C4-2B (cell line): Measurements from ENCODE around the gene RAD18.
A peak's percentile ranks its signal among the peaks of the same experiment; 100 is the strongest.

ENCODE experiments used
- H3K27ac ChIP-seq: fragments of 450-650 bp; 2 replicates; pipeline ENCODE4 v1.5.1; 2017
- ZFX ChIP-seq: fragments of 450-650 bp; IDR thresholded peaks from 2 replicates; pipeline ENCODE4 v1.6.1; 2017
- TF ChIP-seq, protein P1 (sequence below): fragments of 450-650 bp; conservative IDR thresholded peaks from 2 replicates; pipeline ENCODE4 v1.5.1; 2017; ENCODE audit warnings: mild to moderate bottlenecking

The RAD18 gene

DNA sequence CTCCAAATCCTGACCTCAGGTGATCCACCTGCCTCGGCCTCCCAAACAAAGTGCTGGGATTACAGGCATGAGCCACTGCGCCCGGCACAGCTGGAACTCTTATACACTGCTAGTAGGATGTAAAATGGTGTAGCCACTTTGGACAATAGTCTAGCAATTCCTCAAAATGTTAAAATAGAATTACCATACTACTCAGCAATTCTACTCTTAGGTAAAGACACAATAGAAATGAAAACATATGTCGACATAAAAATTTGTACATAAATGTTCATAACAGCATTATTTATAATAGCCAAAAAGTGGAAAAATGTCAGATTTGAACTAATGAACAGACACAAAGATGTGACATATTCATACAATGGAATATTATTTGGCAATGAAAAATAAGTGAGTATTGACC lies 33.4 kb downstream of the RAD18 start:
- no peak overlapping the region for H3K27ac ChIP-seq
- TF ChIP-seq, protein P1, sequence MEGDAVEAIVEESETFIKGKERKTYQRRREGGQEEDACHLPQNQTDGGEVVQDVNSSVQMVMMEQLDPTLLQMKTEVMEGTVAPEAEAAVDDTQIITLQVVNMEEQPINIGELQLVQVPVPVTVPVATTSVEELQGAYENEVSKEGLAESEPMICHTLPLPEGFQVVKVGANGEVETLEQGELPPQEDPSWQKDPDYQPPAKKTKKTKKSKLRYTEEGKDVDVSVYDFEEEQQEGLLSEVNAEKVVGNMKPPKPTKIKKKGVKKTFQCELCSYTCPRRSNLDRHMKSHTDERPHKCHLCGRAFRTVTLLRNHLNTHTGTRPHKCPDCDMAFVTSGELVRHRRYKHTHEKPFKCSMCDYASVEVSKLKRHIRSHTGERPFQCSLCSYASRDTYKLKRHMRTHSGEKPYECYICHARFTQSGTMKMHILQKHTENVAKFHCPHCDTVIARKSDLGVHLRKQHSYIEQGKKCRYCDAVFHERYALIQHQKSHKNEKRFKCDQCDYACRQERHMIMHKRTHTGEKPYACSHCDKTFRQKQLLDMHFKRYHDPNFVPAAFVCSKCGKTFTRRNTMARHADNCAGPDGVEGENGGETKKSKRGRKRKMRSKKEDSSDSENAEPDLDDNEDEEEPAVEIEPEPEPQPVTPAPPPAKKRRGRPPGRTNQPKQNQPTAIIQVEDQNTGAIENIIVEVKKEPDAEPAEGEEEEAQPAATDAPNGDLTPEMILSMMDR = no peak
- TF ChIP-seq ZFX = no peak

DNA sequence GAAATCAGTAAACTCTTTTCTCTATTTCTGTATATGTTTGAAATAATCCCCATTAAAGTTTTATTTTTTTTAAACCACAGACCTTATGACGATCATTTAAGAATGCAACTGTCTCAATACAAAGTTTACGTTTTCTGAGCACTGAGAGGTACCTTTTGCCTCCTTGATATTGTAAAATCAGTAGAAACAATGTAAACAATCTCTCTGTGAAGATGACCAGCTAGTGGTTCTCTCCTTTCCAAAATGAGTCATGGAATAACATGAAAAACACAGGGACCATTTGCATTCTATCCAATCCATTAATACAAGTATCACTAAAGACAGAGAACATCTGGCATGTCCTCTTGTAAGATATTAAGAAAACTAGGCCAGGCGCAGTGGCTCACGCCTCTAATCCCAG lies 48.8 kb downstream of the RAD18 start:
- TF ChIP-seq, protein P1 = no peak
- TF ChIP-seq ZFX = no peak
- no peak overlapping the region for H3K27ac ChIP-seq

DNA sequence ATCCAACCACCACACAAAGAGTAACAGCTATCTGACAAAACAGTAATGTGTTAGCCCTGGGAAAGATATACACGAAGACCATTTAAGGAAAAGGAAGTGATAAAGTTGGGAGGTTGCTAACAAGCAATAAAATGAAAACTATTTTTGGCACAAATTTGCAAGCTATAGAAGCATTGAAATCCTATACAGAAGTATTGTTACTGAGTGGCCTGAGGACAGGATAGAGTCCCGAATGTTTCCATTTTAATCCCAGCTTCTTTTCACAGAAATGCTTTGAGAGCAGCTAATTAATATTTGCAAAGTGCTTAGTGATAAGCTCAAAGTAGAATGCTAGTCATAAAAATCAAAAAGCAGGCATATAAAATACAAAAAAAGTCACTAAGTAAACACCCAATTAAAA lies 51.5 kb downstream of the RAD18 start:
- H3K27ac ChIP-seq = no peak overlapping the region
- TF ChIP-seq, protein P1 = no peak
- TF ChIP-seq ZFX = no peak

DNA sequence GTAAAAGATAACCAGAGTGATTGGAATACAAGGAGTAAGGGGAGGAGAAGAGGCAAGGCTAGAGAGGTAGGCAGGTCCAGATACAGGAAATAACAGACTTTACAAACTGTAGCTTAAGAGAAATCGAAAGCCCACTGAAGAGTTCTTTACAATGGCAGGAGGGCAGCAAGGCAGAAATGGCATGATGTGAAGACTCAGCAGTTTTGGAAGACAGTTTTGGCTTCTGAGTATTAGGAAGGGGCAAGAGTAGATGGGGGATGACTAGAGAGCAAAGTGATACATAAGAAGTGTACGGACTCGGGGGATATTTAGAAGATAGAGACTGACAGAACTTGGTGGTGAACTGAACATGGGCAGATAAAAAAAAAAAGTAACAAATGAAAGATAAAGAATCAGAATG lies 54.1 kb downstream of the RAD18 start:
- TF ChIP-seq, protein P1 = no peak
- no peak for TF ChIP-seq ZFX
- H3K27ac ChIP-seq = no peak overlapping the region

DNA sequence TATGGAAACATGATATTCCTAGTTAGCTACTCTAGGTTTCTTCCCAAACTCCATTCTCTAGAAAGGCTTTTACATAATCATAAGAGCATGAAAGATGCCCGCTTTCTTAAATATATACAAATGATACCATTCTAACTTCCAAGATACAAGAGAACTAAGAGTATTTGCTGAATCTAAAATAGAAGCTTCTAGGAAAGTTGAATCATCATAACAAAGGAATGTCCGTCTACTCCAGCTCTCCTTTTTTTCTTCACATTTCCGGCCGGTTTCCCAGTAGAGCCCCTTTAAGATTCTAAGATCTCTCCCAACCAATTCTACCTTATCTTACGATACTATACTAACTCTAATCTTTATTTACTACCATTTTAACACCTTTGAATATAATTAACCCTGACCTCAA lies 60.1 kb downstream of the RAD18 start:
- no peak overlapping the region for H3K27ac ChIP-seq
- TF ChIP-seq, protein P1 = no peak
- no peak for TF ChIP-seq ZFX

DNA sequence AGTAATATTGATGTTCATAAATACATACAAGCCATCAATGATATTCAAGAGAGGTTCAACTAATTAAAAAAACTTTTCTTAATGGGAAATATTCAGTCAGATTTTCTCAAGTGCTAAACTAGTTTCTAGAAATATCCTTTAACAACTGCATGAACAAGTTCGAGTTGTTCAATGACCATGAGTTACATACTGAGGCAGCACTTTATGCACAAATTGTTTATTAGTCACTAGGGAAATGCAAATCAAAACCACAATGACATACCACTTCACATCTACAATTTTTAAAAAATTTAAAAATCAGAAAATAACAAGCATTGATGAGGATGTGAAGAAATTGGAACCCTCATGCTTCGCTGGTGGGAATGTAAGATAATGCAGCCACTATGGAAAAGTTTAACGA lies 62.4 kb downstream of the RAD18 start:
- H3K27ac ChIP-seq = no peak overlapping the region
- TF ChIP-seq, protein P1 = no peak
- no peak for TF ChIP-seq ZFX

DNA sequence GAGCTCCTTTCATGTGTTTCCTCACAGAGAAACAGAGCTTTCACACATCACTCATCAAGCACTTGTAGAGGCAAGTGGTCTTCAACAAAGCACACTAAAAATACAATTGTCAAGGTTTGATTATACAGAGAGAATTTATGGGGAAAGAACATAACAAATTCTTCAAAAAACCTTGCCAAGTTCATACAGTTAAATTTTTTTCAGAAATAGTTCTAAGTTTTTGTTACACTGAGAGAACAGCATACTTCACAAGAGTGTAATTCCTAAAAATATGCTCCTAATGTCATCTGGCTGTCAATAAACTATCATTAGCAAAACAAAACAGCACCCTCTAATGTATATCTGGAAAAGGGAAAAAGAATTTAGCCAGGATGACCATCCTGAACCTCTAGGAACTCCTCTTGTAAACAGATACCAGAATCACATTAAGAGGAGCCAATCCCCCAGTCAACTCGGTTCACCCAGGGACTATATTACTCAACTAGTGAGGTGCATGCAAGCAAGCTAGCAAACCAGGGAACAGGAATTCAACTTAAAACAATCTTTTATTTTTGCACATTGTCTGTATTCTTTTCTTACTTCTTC lies 63.3 kb downstream of the RAD18 start:
- H3K27ac ChIP-seq = no peak overlapping the region

More for the DNA sequence above, 63.3 kb downstream of the RAD18 start:
- TF ChIP-seq, protein P1 = peak; percentile 6; the same call in 1 of the 2 replicates
- no peak for TF ChIP-seq ZFX
